ENCODE measurements around the gene EFCAB12.

Gene EFCAB12

GRCh38 chr3:129428376-129429079 is at the start of gene EFCAB12:
EFCAB12 (minus strand) TSS chr3:129428636; CDS start chr3:129428488, 148 bp downstream.
- H3K4me3 Mint-ChIP-seq, result peak within 1 kb of the TSS; percentile 86
- peaks cover 10% of the 10 kb centered on the region for H3K27me3 Mint-ChIP-seq (ENCODE audit: low read depth, poor library complexity)
- peak; percentile 97 for DNase-seq
- H3K27ac Mint-ChIP-seq, result peak within 1 kb of the TSS; percentile 47
- H3K9me3 Mint-ChIP-seq, result no peaks in the 10 kb centered on the region
- TF ChIP-seq, protein P1, sequence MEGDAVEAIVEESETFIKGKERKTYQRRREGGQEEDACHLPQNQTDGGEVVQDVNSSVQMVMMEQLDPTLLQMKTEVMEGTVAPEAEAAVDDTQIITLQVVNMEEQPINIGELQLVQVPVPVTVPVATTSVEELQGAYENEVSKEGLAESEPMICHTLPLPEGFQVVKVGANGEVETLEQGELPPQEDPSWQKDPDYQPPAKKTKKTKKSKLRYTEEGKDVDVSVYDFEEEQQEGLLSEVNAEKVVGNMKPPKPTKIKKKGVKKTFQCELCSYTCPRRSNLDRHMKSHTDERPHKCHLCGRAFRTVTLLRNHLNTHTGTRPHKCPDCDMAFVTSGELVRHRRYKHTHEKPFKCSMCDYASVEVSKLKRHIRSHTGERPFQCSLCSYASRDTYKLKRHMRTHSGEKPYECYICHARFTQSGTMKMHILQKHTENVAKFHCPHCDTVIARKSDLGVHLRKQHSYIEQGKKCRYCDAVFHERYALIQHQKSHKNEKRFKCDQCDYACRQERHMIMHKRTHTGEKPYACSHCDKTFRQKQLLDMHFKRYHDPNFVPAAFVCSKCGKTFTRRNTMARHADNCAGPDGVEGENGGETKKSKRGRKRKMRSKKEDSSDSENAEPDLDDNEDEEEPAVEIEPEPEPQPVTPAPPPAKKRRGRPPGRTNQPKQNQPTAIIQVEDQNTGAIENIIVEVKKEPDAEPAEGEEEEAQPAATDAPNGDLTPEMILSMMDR (IDR thresholded peaks at IDR 0.05), result no peak
- peaks cover 23% of the 10 kb centered on the region for H3K36me3 Mint-ChIP-seq (ENCODE audit: low read depth)
- peaks cover 59% of the 10 kb centered on the region for H3K4me1 Mint-ChIP-seq

DNA sequence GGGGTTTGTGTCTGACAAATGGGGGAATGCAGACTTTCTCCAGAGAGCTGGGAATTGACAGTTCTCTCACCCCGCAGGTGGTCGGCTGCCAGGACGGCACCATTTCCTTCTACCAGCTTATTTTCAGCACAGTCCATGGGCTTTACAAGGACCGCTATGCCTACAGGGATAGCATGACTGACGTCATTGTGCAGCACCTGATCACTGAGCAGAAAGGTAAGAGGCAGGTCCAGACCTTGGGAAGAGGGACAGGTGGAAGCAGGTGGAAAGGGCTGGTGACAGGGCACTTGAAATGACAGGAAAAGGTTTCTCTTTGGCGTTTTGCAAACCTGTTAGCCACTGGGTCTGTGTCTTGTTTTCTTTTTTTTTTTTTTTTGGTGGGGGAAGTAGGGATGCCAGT is 48.1 kb upstream of the EFCAB12 start:
- H3K4me3 Mint-ChIP-seq, result no peak overlapping the region
- peak overlapping the region; percentile 10 for H3K27ac Mint-ChIP-seq
- H3K27me3 Mint-ChIP-seq (ENCODE audit: low read depth, poor library complexity), result no peaks in the 10 kb centered on the region
- H3K36me3 Mint-ChIP-seq (ENCODE audit: low read depth), result peaks cover 50% of the 10 kb centered on the region
- TF ChIP-seq, protein P1 (IDR thresholded peaks at IDR 0.05), result no peak
- DNase-seq, result no peak
- no peaks in the 10 kb centered on the region for H3K9me3 Mint-ChIP-seq
- H3K4me1 Mint-ChIP-seq, result peaks cover 13% of the 10 kb centered on the region

DNA sequence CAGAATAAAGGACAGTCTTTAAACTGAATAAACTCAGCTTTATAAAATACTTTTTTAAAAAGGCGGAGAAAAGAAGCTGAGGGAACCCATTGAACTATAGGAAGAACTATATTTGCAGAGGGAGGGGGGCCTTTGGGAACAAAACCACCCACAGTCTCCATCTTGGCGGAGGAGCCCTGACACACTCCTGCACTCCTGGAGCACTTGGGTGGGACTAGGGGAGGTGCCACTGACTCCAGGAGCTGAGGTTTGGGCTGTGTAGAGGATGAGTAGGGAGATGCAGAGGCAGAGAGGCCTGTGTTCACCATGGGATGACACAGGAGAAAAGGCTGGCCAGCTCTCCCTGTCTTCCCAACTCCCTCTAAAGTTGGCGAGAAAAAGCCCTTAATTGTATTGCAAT is 47.4 kb upstream of the EFCAB12 start:
- no peaks in the 10 kb centered on the region for H3K27me3 Mint-ChIP-seq (ENCODE audit: low read depth, poor library complexity)
- H3K4me1 Mint-ChIP-seq, result peaks cover 6% of the 10 kb centered on the region
- H3K4me3 Mint-ChIP-seq, result no peak overlapping the region
- no peaks in the 10 kb centered on the region for H3K9me3 Mint-ChIP-seq
- H3K27ac Mint-ChIP-seq, result peak overlapping the region; percentile 76
- no peak for DNase-seq
- H3K36me3 Mint-ChIP-seq (ENCODE audit: low read depth), result peaks cover 50% of the 10 kb centered on the region
- TF ChIP-seq, protein P1 (IDR thresholded peaks at IDR 0.05), result no peak

DNA sequence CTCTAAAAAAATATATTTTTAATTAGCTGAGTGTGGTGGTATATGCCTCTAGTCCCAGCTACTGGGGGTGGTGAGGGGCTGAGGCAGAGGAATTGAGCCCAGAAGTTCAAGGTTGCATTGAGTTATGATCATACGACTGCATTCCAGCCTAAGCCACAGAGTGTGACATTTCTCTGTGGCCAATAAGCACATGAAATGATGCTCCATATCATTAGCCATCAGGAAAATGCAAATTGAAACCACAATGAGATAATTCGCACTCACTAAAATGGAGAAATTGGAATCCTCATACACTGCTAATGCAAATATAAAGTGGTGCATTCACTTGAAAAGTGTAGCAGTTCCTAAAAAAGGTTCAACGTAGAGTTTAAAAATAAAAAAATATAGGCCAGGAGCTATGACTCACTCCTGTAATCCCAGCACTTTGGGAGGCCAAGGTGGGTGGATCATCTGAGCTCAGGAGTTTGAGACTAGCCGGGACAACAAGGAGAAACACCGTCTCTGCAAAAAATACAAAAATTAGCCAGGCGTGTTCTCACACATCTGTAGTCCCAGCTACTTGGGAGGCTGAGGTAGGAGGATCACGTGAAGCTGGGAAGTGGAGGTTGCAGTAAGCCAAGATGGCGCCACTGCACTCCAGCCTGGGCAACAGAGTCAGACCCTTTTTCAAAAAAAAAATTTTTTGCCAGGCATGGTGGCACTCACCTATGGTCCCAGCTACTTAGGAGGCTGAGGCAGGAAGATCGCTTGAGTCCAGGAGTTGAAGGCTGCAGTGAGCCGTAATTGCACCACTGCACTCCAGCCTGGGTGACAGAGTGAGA is 46.8 kb upstream of the EFCAB12 start:
- DNase-seq, result no peak
- H3K4me3 Mint-ChIP-seq, result no peak overlapping the region
- peaks cover 45% of the 10 kb centered on the region for H3K36me3 Mint-ChIP-seq (ENCODE audit: low read depth)
- no peaks in the 10 kb centered on the region for H3K27me3 Mint-ChIP-seq (ENCODE audit: low read depth, poor library complexity)
- H3K9me3 Mint-ChIP-seq, result no peaks in the 10 kb centered on the region
- TF ChIP-seq, protein P1 (IDR thresholded peaks at IDR 0.05), result no peak
- no peaks in the 10 kb centered on the region for H3K4me1 Mint-ChIP-seq
- H3K27ac Mint-ChIP-seq, result peak overlapping the region; percentile 76

DNA sequence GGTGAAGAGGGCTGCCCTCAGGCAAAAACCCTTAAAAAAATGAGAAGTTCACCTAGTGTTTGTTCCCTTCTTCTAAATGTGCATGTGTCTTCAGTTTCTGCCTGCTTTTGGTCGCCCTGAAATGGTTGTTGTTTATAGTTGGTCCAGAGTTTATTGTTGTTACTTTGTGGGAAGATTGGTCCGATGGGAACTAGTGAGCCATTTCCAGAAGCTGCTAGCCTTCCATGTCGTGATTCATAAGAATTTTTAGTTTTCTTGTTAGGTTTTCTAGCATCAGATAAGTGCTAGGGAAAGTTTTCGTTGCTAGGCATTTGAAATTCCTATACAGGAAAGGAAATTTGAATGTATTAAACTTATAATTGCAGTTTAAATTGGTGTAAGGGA is 45.3 kb upstream of the EFCAB12 start:
- Mint-ChIP-seq H3K9me3 (no peaks in the 10 kb centered on the region), H3K4me3 (no peak overlapping the region), H3K36me3 (ENCODE audit: low read depth) (peaks cover 43% of the 10 kb centered on the region), H3K27me3 (ENCODE audit: low read depth, poor library complexity) (no peaks in the 10 kb centered on the region), H3K27ac (no peak overlapping the region), H3K4me1 (no peaks in the 10 kb centered on the region)
- TF ChIP-seq, protein P1 (IDR thresholded peaks at IDR 0.05), result no peak
- DNase-seq, result no peak

Data from nephron progenitor cell (in vitro differentiated cells).